ENCODE data around the gene TCFL5.

TCFL5 gene

DNA sequence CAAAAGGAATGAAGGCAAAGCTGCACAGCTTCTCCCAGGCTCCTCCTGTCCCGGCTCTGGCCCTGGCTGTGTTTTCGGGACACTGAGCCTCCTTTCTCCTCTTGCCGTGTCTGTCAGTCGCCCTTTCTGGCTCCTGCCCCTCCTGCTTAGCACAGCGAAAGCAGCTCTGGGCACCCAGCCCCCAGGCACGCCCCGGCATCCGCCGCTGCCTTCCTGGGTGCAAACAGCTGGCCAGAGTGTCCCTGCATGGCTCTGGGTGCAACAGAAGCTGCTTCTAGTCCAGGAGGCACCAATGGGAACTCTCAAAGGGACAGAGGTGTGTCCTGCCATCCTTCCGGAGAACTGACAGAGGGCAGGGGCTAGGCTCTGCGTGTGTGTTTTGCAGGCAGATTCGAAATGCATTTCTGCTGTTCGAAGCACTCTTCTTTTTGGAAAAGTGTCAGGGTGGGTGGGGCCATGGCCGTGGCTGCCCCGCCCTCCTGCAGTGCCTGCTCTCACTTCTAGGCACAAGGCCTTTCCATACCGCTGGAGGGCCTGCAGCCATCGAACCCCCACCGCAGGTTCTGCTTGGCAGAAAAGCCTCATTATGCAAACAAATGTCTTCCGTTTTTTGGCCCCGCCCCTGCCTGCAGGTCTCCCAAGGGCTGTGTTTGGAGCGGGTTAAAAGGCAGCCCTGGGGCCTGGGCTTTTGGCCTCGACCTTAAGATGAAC is 29.3 kb downstream of the TCFL5 start:
- DNase-seq: no peak

DNA sequence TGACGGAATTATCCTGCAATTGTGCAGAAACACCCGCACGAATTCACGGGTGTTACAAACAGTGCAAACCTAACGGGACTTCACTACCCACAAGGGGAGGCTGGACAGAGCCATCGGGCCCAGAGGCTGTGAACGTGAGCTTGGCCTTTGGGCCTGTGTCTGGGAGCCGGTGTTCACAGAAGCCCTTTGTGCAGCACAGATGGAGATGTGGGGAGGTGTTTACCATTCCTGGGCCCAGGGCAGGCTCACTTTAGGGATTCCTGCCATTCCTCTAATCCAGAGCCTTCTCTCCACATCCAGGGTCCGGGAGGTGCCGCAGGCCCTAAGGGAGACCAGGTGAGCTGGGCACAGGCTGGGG is 29.8 kb downstream of the TCFL5 start:
- DNase-seq: no peak

- no peak for DNase-seq
Observed at GRCh38 chr20:62831361-62831788, 30.2 kb downstream of the TCFL5 start.

- no peak for DNase-seq
Observed at GRCh38 chr20:62830821-62831220, 30.8 kb downstream of the TCFL5 start.

DNA sequence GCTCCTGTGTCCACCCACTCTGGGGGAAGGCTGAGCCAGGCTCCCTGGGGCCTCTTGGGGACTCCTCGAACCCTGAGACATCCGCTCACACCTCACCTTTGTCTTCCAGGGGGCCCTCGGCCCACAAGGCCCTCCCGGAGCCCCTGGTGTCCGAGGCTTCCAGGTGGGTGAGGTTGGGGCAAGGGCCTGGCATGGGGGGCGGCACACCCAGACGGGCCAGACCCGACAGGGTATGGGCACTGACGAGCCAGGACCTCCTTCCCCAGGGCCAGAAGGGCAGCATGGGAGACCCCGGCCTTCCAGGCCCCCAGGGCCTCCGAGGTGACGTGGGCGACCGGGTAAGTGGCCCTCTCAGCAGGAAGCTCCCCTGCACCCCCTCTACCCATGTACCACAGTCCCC is 31.4 kb downstream of the TCFL5 start:
- DNase-seq: no peak

GRCh38 chr20:62829231-62830230 is 32.1 kb downstream of the TCFL5 start:
- no peak for DNase-seq

- DNase-seq: no peak
Observed at GRCh38 chr20:62828511-62829230, 33.0 kb downstream of the TCFL5 start.

GRCh38 chr20:62828051-62828450 is 33.6 kb downstream of the TCFL5 start:
- DNase-seq: no peak

DNA sequence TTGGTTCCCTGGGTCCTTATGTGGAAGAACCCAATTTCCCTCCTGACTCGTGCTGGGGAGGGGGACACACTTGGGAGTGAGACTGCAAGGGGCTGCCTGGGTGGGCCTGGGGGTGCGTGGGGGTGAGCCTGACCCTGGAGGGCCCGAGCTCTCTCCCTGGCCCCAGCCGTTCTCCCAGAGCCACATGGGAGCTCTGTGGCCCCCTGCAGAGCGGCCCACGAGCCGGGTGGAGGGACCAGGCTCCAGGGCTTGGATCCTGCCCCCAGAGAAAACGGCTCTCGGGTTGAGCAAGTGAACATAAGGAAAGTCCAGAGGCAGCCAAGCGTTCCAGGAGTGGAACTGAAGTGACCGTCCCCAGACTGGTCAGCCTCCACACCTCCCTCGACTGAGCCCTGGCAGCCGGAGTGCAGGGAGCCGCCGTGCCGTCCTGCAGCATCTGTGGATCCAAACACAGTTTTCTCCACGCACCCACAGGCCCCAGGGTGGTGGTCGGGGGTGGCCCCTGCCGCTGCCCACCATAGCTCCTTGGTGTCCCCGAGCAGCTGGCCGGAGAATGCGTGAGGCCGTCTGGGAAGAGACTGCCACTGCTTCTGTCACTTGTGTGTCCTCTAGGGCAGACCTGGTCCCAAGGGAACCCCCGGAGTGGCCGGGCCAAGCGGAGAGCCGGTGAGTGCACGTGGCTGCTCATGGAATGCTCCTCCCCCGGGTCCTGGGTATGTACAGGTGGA is 34.1 kb downstream of the TCFL5 start:
- DNase-seq: no peak

DNA sequence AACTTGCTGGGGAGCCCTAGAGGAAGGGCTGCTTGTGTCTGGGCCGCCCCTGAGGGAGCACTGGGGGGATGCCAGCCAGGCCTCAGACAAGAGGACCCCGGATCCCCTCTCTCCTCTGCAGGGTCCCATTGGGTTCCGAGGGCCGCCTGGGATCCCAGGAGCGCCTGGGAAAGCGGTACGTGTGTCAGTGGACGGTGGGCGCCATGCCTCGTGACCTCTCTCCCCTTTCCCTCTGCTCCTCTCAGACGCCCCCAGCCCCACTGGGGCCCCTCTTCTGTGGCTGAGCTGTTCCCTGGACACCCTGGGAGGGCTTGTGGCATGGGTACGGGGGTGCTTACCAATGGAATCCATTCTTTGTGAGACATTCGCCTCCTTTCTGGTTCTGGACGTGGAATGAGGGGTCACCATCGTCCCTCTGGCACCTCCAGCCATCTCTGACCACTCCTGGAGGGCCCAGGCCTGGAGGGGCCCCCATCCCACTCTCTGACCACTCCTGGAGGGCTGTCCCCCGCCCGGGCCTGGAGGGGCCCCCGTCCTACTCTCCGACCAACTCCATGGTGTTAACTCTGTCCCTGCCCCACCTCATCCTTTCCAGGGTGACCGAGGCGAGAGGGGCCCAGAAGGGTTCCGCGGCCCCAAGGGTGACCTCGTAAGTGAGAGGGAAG is 34.8 kb downstream of the TCFL5 start:
- DNase-seq: no peak

DNA sequence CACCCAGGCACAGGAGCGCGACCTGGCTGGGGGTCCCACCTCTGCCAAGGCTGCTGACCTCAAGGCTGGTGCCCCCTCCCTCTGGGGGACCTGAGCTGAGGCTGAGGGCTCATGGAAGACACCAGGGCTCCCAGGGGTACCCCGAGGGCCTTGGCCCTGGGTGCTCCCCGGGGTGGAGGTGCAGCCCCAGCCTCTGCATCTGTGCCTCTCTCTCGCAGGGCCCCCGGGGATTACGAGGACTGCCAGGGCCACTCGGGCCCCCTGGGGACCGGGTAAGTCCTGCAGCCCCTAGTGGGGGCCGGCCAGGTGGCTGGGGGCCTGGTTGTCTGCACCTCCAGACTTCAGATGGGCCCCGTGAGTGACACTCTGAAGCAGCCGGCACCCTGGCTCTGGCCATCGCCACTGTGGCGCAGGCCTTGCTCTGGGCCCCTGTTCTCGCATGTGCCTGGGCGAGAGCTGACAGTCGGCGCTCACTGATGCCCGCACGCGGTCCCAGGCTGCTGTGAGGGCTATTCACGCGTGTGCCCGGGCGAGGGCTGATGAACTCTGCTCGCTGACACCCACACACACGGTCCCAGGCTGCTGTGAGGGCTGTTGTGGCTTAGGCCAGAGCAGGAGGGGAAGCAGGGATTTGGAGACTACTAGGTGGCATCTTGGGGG is 35.5 kb downstream of the TCFL5 start:
- DNase-seq: no peak

- no peak for DNase-seq
Observed at GRCh38 chr20:62825333-62825985, 36.2 kb downstream of the TCFL5 start.

GRCh38 chr20:62824476-62825332 is 36.9 kb downstream of the TCFL5 start:
- DNase-seq: no peak

DNA sequence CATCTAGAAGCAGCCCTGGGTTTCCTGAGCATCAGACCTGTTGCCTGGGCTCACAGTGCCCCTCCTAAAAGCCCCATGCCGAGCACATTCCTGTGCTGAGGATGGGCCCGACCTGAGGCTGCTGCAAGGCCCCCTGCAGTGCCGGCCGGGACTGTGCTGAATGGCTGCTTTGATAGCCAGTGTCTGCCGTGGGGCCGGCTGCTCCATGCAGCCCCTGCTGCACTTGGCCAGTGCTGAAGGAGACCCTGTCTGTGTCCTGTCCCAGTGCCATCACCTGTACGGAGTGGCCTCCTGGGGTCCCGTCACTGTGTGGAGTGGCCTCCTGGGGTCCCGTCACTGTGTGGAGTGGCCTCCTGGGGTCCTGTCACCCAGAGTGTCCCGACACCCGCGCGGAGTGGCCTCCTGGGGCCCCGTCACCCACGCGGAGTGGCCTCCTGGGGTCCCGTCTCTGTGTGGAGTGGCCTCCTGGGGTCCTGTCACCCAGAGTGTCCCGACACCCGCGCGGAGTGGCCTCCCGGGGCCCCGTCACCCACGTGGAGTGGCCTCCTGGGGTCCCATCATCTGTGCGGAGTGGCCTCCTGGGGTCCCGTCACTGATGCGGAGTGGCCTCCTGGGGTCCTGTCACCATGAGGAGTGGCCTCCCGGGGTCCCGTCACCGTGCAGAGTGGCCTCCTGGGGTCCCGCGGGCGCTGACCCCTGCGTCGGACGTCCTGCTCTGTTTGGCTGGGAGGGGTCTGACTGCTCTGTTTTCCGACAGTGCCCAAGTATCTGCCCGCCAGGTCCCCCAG is 37.7 kb downstream of the TCFL5 start:
- DNase-seq: no peak

- peak; percentile 13 for DNase-seq
Observed at GRCh38 chr20:62822788-62823651, 38.6 kb downstream of the TCFL5 start.

GRCh38 chr20:62822239-62822787 is 39.3 kb downstream of the TCFL5 start:
- no peak for DNase-seq

GRCh38 chr20:62821726-62822210 is 39.9 kb downstream of the TCFL5 start:
- DNase-seq: no peak

Measured in KG1 (cell line).